Stimulated activated CD8-positive, alpha-beta memory T cell treated with anti-CD3 and anti-CD28 coated beads, Interleukin-15, amount 100 ng/mL, for 24 hours (primary cell): ENCODE results near the gene NDUFB2.
"Not testable (repeated sequence)": the region's sequence is repeated elsewhere in the genome, so short reads cannot be mapped to it uniquely, and the experiment has no call there.

Experiments
- DNase-seq: peaks from one replicate; pipeline ENCODE4 v3.0.0-alpha.2; 2020; ENCODE audit warnings: low read depth

The NDUFB2 gene

DNA sequence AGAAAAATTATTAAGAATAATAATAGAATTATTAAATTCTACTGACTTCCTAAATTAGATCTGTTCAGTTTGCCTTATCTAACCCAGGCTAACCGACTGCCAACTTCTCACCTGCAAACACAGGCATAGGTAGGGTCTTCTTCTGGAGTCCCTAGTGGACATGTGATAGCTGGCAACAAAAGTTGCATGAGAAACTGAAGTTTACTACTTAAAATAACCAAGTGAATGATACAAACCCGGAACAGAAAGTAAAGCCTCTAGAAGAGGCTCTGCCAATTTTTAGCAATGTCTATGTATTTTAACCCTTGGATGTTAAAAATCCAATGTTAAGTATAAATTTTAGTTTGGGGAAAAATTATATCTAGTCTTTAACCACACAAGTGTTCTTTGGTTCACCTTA lies 37.6 kb downstream of the NDUFB2 start:
- DNase-seq, result no peak

DNA sequence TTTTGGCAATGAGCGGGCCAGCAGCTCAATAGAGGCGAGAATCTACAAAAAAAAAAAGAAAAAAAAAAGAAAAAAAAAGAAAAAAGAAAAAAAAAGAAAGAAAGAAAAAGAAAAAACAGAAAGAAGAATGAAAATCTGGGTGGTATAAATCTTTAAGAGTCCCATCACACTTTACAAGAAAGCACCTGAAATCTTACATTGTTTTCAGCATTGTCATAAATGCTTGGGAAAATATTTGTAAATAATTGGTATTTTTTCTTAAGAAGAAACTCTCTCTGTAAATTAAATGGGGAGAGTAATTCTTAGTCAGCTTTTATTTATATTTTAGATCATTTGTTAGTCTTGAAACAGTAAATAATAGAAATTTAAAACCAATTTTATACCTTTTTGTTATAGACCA lies 38.2 kb downstream of the NDUFB2 start:
- no peak for DNase-seq

GRCh38 chr7:140738280-140738679 lies 41.8 kb downstream of the NDUFB2 start:
- no peak for DNase-seq

- DNase-seq, result not testable (repeated sequence)
These were observed 46.7 kb downstream of the NDUFB2 start for GRCh38 chr7:140743255-140743654.

GRCh38 chr7:140744005-140744404 lies 47.5 kb downstream of the NDUFB2 start:
- no peak for DNase-seq

- no peak for DNase-seq
These were observed 49.0 kb downstream of the NDUFB2 start for GRCh38 chr7:140745266-140746058.

- no peak for DNase-seq
These were observed 50.2 kb downstream of the NDUFB2 start for GRCh38 chr7:140746751-140747150.

- no peak for DNase-seq
These were observed 56.0 kb downstream of the NDUFB2 start for GRCh38 chr7:140752533-140752932.

DNA sequence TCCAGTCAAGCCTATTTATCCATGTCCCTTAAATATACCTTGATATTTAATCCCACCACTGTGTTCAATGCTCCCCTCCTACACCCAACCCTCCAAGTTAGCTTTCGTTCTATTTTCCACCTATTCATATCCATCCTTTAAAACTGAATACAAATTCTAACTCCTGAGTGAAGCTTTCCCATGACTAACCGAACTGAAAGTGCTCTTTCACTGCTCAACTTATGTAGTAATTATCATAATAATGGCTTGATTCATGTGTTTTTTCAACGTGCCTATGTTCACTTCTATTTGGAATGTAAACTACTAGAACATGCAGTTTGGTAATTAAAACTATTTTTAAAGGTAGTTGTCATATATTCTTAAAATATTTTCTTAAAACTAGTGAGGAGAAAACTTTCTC lies 58.0 kb downstream of the NDUFB2 start:
- no peak for DNase-seq
